Measurements from ENCODE around the gene TASOR. TPM values are rescaled to one million over a fixed set of nuclear protein-coding genes. Genes with fewer than 3 reads are reported as not detected.
"Not testable (repeated sequence)": the region's sequence is repeated elsewhere in the genome, so short reads cannot be mapped to it uniquely, and the experiment has no call there.

The TASOR gene
- polyA plus RNA-seq, 1 donor from 2014 or later = 84.8 TPM

- Histone ChIP-seq H3K4me2 (ENCODE audit: low read length) (no peak overlapping the region), H3K9me2 (ENCODE audit: insufficient read depth, low read length) (no peaks in the 10 kb centered on the region), H3K27ac (ENCODE audit: low read length) (no peak overlapping the region), H3K36me3 (ENCODE audit: insufficient read depth, low read length) (no peaks in the 10 kb centered on the region), H3F3A (ENCODE audit: insufficient read depth, low read length, poor library complexity, severe bottlenecking) (no peaks in the 10 kb centered on the region), H3K79me2 (replicated peaks; ENCODE audit: insufficient read depth, low read length) (no peaks in the 10 kb centered on the region), H3K9me3 (ENCODE audit: low read length) (no peaks in the 10 kb centered on the region), H3K4me3 (ENCODE audit: low read length) (no peak overlapping the region), H2AFZ (ENCODE audit: low read depth, low read length) (no peak overlapping the region), H3K9ac (ENCODE audit: low read length) (no peak overlapping the region), H3K27me3 (ENCODE audit: insufficient read depth, low read depth, low read length) (no peaks in the 10 kb centered on the region), H4K20me1 (ENCODE audit: insufficient read depth) (no peaks in the 10 kb centered on the region)
- no peak for TF ChIP-seq TAF1 (IDR thresholded peaks at IDR 0.05; ENCODE audit: low read depth)
- TF ChIP-seq, protein P1, sequence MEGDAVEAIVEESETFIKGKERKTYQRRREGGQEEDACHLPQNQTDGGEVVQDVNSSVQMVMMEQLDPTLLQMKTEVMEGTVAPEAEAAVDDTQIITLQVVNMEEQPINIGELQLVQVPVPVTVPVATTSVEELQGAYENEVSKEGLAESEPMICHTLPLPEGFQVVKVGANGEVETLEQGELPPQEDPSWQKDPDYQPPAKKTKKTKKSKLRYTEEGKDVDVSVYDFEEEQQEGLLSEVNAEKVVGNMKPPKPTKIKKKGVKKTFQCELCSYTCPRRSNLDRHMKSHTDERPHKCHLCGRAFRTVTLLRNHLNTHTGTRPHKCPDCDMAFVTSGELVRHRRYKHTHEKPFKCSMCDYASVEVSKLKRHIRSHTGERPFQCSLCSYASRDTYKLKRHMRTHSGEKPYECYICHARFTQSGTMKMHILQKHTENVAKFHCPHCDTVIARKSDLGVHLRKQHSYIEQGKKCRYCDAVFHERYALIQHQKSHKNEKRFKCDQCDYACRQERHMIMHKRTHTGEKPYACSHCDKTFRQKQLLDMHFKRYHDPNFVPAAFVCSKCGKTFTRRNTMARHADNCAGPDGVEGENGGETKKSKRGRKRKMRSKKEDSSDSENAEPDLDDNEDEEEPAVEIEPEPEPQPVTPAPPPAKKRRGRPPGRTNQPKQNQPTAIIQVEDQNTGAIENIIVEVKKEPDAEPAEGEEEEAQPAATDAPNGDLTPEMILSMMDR (IDR thresholded peaks at IDR 0.05; ENCODE audit: poor library complexity, severe bottlenecking) = no peak
- TF ChIP-seq EZH2 (IDR thresholded peaks at IDR 0.05; ENCODE audit: borderline replicate concordance, insufficient read depth, low read length, poor library complexity, severe bottlenecking) = no peak
- TF ChIP-seq RAD21 (conservative IDR thresholded peaks at IDR 0.05) = no peak
- TF ChIP-seq EP300 (conservative IDR thresholded peaks at IDR 0.05; ENCODE audit: poor library complexity, severe bottlenecking) = no peak
- no peak for TF ChIP-seq POLR2AphosphoS5 (IDR thresholded peaks at IDR 0.05)
- no peak for TF ChIP-seq SMC3 (conservative IDR thresholded peaks at IDR 0.05; ENCODE audit: poor library complexity)
- TF ChIP-seq MXI1 (conservative IDR thresholded peaks at IDR 0.05; ENCODE audit: poor library complexity, severe bottlenecking) = no peak
- no peak for TF ChIP-seq REST (IDR thresholded peaks at IDR 0.05; ENCODE audit: borderline replicate concordance)
Measured at GRCh38 chr3:56693750-56694149, 10.7 kb upstream of the TASOR start.

DNA sequence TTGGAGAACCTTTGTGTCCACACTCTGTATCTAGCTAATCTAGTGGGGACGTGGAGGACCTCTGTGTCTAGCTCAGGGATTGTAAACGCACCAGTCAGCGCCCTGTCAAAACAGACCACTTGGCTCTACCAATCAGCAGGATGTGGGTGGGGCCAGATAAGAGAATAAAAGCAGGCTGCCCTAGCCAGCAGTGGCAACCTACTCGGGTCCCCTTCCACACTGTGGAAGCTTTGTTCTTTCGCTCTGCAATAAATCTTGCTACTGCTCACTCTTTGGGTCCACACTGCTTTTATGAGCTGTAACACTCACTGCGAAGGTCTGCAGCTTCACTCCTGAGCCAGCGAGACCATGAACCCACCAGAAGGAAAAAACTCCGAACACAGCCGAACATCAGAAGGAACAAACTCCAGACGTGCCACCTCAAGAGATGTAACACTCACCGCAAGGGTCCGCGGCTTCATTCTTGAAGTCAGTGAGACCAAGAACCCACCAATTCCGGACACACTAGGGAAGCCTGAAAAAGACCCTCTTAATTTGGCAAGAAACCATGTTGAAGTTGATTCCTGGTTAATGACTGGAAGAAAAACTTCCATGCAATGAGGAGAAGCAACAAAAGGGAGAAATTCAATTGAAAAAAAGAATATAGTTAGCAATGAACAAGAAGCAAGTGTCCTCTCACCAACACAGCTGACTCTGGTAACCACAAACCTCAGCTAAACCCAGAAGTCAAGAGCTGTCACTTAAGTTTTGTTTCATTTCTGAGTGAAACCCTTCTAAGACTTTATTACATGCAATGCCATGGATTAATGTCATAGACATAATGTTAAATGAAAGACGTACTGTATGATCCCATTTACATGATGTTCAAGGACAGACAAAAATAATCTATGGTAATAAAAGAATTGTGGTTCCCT lies 9.7 kb upstream of the TASOR start:
- not testable (repeated sequence) for H3K9me2 ChIP-seq (ENCODE audit: insufficient read depth, low read length); H2AFZ ChIP-seq (ENCODE audit: low read depth, low read length); H4K20me1 ChIP-seq (ENCODE audit: insufficient read depth)

DNA sequence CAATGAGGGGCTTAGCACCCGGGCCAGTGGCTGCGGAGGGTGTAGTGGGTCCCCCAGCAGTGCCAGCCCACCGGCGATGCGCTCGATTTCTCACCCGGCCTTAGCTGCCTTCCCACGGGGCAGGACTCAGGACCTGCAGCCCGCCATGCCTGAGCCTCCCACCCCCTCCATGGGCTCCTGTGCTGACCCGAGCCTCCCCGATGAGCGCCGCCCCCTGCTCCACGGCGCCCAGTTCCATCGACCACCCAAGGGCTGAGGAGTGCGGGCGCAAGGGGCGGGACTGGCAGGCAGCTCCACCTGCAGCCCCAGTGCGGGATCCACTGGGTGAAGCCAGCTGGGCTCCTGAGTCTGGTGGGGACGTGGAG lies 8.9 kb upstream of the TASOR start:
- not testable (repeated sequence) for H3K27me3 ChIP-seq (ENCODE audit: insufficient read depth, low read depth, low read length); H3K79me2 ChIP-seq (replicated peaks; ENCODE audit: insufficient read depth, low read length); H3K4me3 ChIP-seq (ENCODE audit: low read length); H3K9ac ChIP-seq (ENCODE audit: low read length); H2AFZ ChIP-seq (ENCODE audit: low read depth, low read length); H3K9me2 ChIP-seq (ENCODE audit: insufficient read depth, low read length); H3K4me2 ChIP-seq (ENCODE audit: low read length); H4K20me1 ChIP-seq (ENCODE audit: insufficient read depth); H3K9me3 ChIP-seq (ENCODE audit: low read length); H3K27ac ChIP-seq (ENCODE audit: low read length); H3K36me3 ChIP-seq (ENCODE audit: insufficient read depth, low read length); H3F3A ChIP-seq (ENCODE audit: insufficient read depth, low read length, poor library complexity, severe bottlenecking)

More for the DNA sequence above, 9.7 kb upstream of the TASOR start:
- H3K9ac ChIP-seq (ENCODE audit: low read length); H3K79me2 ChIP-seq (replicated peaks; ENCODE audit: insufficient read depth, low read length); H3K36me3 ChIP-seq (ENCODE audit: insufficient read depth, low read length); H3K27ac ChIP-seq (ENCODE audit: low read length); H3F3A ChIP-seq (ENCODE audit: insufficient read depth, low read length, poor library complexity, severe bottlenecking); H3K4me2 ChIP-seq (ENCODE audit: low read length); H3K27me3 ChIP-seq (ENCODE audit: insufficient read depth, low read depth, low read length); H3K4me3 ChIP-seq (ENCODE audit: low read length); H3K9me3 ChIP-seq (ENCODE audit: low read length): not testable (repeated sequence)
